Measurements from ENCODE around the gene EMP1. TPM values are rescaled to one million over a fixed set of nuclear protein-coding genes. Genes with fewer than 3 reads are reported as not detected.

EMP1 gene
- total RNA-seq, 1 experiment from 2014 or later: 193 TPM

GRCh38 chr12:13195785-13196129, 769 bp upstream of the EMP1 start:
- no peak for DNase-seq (ENCODE audit: unreplicated experiment)
- Mint-ChIP-seq H3K27ac (ENCODE audit: low read depth, unreplicated experiment) (peak overlapping the region; percentile 82), H3K9me3 (ENCODE audit: unreplicated experiment) (no peaks in the 10 kb centered on the region), H3K4me1 (ENCODE audit: insufficient read depth, unreplicated experiment) (peaks cover 45% of the 10 kb centered on the region), H3K27me3 (ENCODE audit: insufficient read depth, unreplicated experiment) (no peaks in the 10 kb centered on the region), H3K36me3 (ENCODE audit: insufficient read depth, unreplicated experiment) (peaks cover 20% of the 10 kb centered on the region), H3K4me3 (ENCODE audit: unreplicated experiment) (no peak overlapping the region)
- no TSS peak for BruUV-seq (replicated peaks)
- no peak for TF ChIP-seq CTCF (IDR thresholded peaks at IDR 0.05; ENCODE audit: unreplicated experiment)
- ChIA-PET POLR2A (interaction anchor here (0.5 to 17.4 kb wide), 18 partner anchors 11 to 415 kb away, joined by 3 to 364 read pairs (median 4); partner anchors contain the start of genes GPRC5A and GSG1), CTCF (interaction anchor here (0.6 to 2.0 kb wide), 12 partner anchors 9 to 97 kb away, joined by 3 to 21 read pairs (median 4); no protein-coding TSS in a partner anchor)
- intact Hi-C loops (cut with micrococcal nuclease): loop anchor here (1.0 kb wide), 3 partner anchors 20 to 97 kb away; no protein-coding TSS in a partner anchor

- intact Hi-C loops (cut with micrococcal nuclease): no loop called here
- H3K4me3 Mint-ChIP-seq (ENCODE audit: unreplicated experiment): peak overlapping the region; percentile 79
- H3K9me3 Mint-ChIP-seq (ENCODE audit: unreplicated experiment): no peaks in the 10 kb centered on the region
- TF ChIP-seq CTCF (IDR thresholded peaks at IDR 0.05; ENCODE audit: unreplicated experiment): no peak
- no TSS peak for BruUV-seq (replicated peaks)
- H3K4me1 Mint-ChIP-seq (ENCODE audit: insufficient read depth, unreplicated experiment): peaks cover 58% of the 10 kb centered on the region
- H3K27ac Mint-ChIP-seq (ENCODE audit: low read depth, unreplicated experiment): peak overlapping the region; percentile 82
- H3K36me3 Mint-ChIP-seq (ENCODE audit: insufficient read depth, unreplicated experiment): peaks cover 25% of the 10 kb centered on the region
- no peaks in the 10 kb centered on the region for H3K27me3 Mint-ChIP-seq (ENCODE audit: insufficient read depth, unreplicated experiment)
- CTCF ChIA-PET: interaction anchor here (0.5 to 2.0 kb wide), 10 partner anchors 8 to 298 kb away, joined by 3 to 21 read pairs (median 4); no protein-coding TSS in a partner anchor
- POLR2A ChIA-PET: interaction anchor here (1.0 to 17.4 kb wide), 19 partner anchors 10 to 1202 kb away, joined by 3 to 364 read pairs (median 8); partner anchors contain the start of genes GPRC5A and GSG1
- peak; percentile 36 for DNase-seq (ENCODE audit: unreplicated experiment)
These were observed 506 bp downstream of the EMP1 start for GRCh38 chr12:13197032-13197431.

GRCh38 chr12:13197526-13198143, 1.1 kb downstream of the EMP1 start:
- Mint-ChIP-seq H3K27me3 (ENCODE audit: insufficient read depth, unreplicated experiment) (no peaks in the 10 kb centered on the region), H3K4me1 (ENCODE audit: insufficient read depth, unreplicated experiment) (peaks cover 62% of the 10 kb centered on the region), H3K36me3 (ENCODE audit: insufficient read depth, unreplicated experiment) (peaks cover 31% of the 10 kb centered on the region), H3K9me3 (ENCODE audit: unreplicated experiment) (no peaks in the 10 kb centered on the region), H3K4me3 (ENCODE audit: unreplicated experiment) (peak overlapping the region; percentile 79), H3K27ac (ENCODE audit: low read depth, unreplicated experiment) (peak overlapping the region; percentile 82)
- peak; percentile 59 for DNase-seq (ENCODE audit: unreplicated experiment)
- ChIA-PET CTCF (interaction anchor here (0.6 to 2.5 kb wide), 12 partner anchors 9 to 841 kb away, joined by 3 to 11 read pairs (median 4); partner anchors contain the start of genes BORCS5 and GSG1), POLR2A (interaction anchor here (0.8 to 17.4 kb wide), 22 partner anchors 11 to 407 kb away, joined by 3 to 364 read pairs (median 6); partner anchors contain the start of gene GSG1)
- TF ChIP-seq CTCF (IDR thresholded peaks at IDR 0.05; ENCODE audit: unreplicated experiment): no peak
- no TSS peak for BruUV-seq (replicated peaks)
- intact Hi-C loops (cut with micrococcal nuclease): no loop called here

- Mint-ChIP-seq H3K27me3 (ENCODE audit: insufficient read depth, unreplicated experiment) (no peaks in the 10 kb centered on the region), H3K9me3 (ENCODE audit: unreplicated experiment) (no peaks in the 10 kb centered on the region), H3K27ac (ENCODE audit: low read depth, unreplicated experiment) (peak overlapping the region; percentile 82), H3K4me3 (ENCODE audit: unreplicated experiment) (peak overlapping the region; percentile 79), H3K4me1 (ENCODE audit: insufficient read depth, unreplicated experiment) (peaks cover 62% of the 10 kb centered on the region), H3K36me3 (ENCODE audit: insufficient read depth, unreplicated experiment) (peaks cover 34% of the 10 kb centered on the region)
- peak; percentile 45 for DNase-seq (ENCODE audit: unreplicated experiment)
- no peak for TF ChIP-seq CTCF (IDR thresholded peaks at IDR 0.05; ENCODE audit: unreplicated experiment)
- POLR2A ChIA-PET: interaction anchor here (0.8 to 17.4 kb wide), 23 partner anchors 11 to 408 kb away, joined by 3 to 364 read pairs (median 6); partner anchors contain the start of gene GSG1
- CTCF ChIA-PET: interaction anchor here (0.6 to 2.5 kb wide), 12 partner anchors 8 to 842 kb away, joined by 3 to 11 read pairs (median 4); partner anchors contain the start of genes BORCS5 and GSG1
- no TSS peak for BruUV-seq (replicated peaks)
- intact Hi-C loops (cut with micrococcal nuclease): no loop called here
These were observed 1.7 kb downstream of the EMP1 start for GRCh38 chr12:13198241-13198640.
